ENCODE data around the gene SAE1. TPM values are rescaled to one million over a fixed set of nuclear protein-coding genes. Genes with fewer than 3 reads are reported as not detected.

The SAE1 gene
- total RNA-seq, 1 experiment from 2014 or later, result 314 TPM

GRCh38 chr19:47241919-47242577 lies 111.4 kb downstream of the SAE1 start:
- peaks cover 13% of the 10 kb centered on the region for H3K27me3 ChIP-seq (replicated peaks; ENCODE audit: insufficient read depth, low read depth, low read length, poor library complexity)
- H3K27ac ChIP-seq (ENCODE audit: low read depth, low read length, poor library complexity, severe bottlenecking), result no peak overlapping the region
- CTCF ChIA-PET, result no interaction called here
- BruUV-seq (replicated peaks), result no TSS peak
- no peak overlapping the region for H3K4me3 ChIP-seq (ENCODE audit: low read depth, low read length, poor library complexity, severe bottlenecking)
- intact Hi-C loops (cut with micrococcal nuclease; ENCODE audit: unreplicated experiment), result loop anchor here (5.0 to 10.0 kb wide), 3 partner anchors 87 to 387 kb away; partner anchors contain the start of gene AP2S1
- DNase-seq (ENCODE audit: low spot score), result no peak
- TF ChIP-seq CTCF (conservative IDR thresholded peaks at IDR 0.05; ENCODE audit: low read depth, low read length) (no peak), EZH2 (IDR thresholded peaks at IDR 0.05; ENCODE audit: borderline replicate concordance, low read depth, low read length, poor library complexity, severe bottlenecking) (no peak)
- POLR2A ChIA-PET (ENCODE audit: low non-redundant PET), result no interaction called here
- no peaks in the 10 kb centered on the region for H3K9me3 ChIP-seq (ENCODE audit: low read depth, low read length, poor library complexity, severe bottlenecking)
- peaks cover 15% of the 10 kb centered on the region for H3K4me1 ChIP-seq (ENCODE audit: insufficient read depth, low read length, poor library complexity, severe bottlenecking)
- H3K36me3 ChIP-seq (ENCODE audit: insufficient read depth, low read length, poor library complexity, severe bottlenecking), result no peaks in the 10 kb centered on the region

- POLR2A ChIA-PET (ENCODE audit: low non-redundant PET), result interaction anchor here (0.6 to 0.7 kb wide), 3 partner anchors 31 to 185 kb away, joined by 3 to 6 read pairs (median 4); no protein-coding TSS in a partner anchor
- intact Hi-C loops (cut with micrococcal nuclease; ENCODE audit: unreplicated experiment), result loop anchor here (5.0 to 10.0 kb wide), 3 partner anchors 89 to 389 kb away; partner anchors contain the start of gene AP2S1
- TSS peak; percentile 74 for BruUV-seq (replicated peaks)
- H3K36me3 ChIP-seq (ENCODE audit: insufficient read depth, low read length, poor library complexity, severe bottlenecking), result no peaks in the 10 kb centered on the region
- H3K27ac ChIP-seq (ENCODE audit: low read depth, low read length, poor library complexity, severe bottlenecking), result peak overlapping the region; percentile 91
- DNase-seq (ENCODE audit: low spot score), result no peak
- CTCF ChIA-PET, result interaction anchor here (1.0 to 2.2 kb wide), 3 partner anchors 17 to 33 kb away, joined by 4 to 80 read pairs (median 28); no protein-coding TSS in a partner anchor
- peak overlapping the region; percentile 50 for H3K4me3 ChIP-seq (ENCODE audit: low read depth, low read length, poor library complexity, severe bottlenecking)
- H3K4me1 ChIP-seq (ENCODE audit: insufficient read depth, low read length, poor library complexity, severe bottlenecking), result peaks cover 15% of the 10 kb centered on the region
- no peaks in the 10 kb centered on the region for H3K9me3 ChIP-seq (ENCODE audit: low read depth, low read length, poor library complexity, severe bottlenecking)
- TF ChIP-seq CTCF (conservative IDR thresholded peaks at IDR 0.05; ENCODE audit: low read depth, low read length), result no peak
- TF ChIP-seq EZH2 (IDR thresholded peaks at IDR 0.05; ENCODE audit: borderline replicate concordance, low read depth, low read length, poor library complexity, severe bottlenecking), result no peak
- H3K27me3 ChIP-seq (replicated peaks; ENCODE audit: insufficient read depth, low read depth, low read length, poor library complexity), result peaks cover 13% of the 10 kb centered on the region
Measured at GRCh38 chr19:47243364-47243775, 112.7 kb downstream of the SAE1 start.

GRCh38 chr19:47243776-47244547 lies 113.3 kb downstream of the SAE1 start:
- Histone ChIP-seq H3K4me1 (ENCODE audit: insufficient read depth, low read length, poor library complexity, severe bottlenecking) (peaks cover 15% of the 10 kb centered on the region), H3K27me3 (replicated peaks; ENCODE audit: insufficient read depth, low read depth, low read length, poor library complexity) (peaks cover 13% of the 10 kb centered on the region), H3K36me3 (ENCODE audit: insufficient read depth, low read length, poor library complexity, severe bottlenecking) (no peaks in the 10 kb centered on the region), H3K4me3 (ENCODE audit: low read depth, low read length, poor library complexity, severe bottlenecking) (peak overlapping the region; percentile 50), H3K9me3 (ENCODE audit: low read depth, low read length, poor library complexity, severe bottlenecking) (no peaks in the 10 kb centered on the region), H3K27ac (ENCODE audit: low read depth, low read length, poor library complexity, severe bottlenecking) (peak overlapping the region; percentile 91)
- peak; percentile 97 for DNase-seq (ENCODE audit: low spot score)
- BruUV-seq (replicated peaks), result no TSS peak
- ChIA-PET POLR2A (ENCODE audit: low non-redundant PET) (interaction anchor here (0.5 to 1.0 kb wide), 6 partner anchors 13 to 459 kb away, joined by 3 to 9 read pairs (median 3); partner anchors contain the start of gene CCDC9), CTCF (interaction anchor here (0.5 to 2.2 kb wide), 17 partner anchors 10 to 231 kb away, joined by 3 to 80 read pairs (median 5); partner anchors contain the start of gene CCDC9)
- TF ChIP-seq EZH2 (IDR thresholded peaks at IDR 0.05; ENCODE audit: borderline replicate concordance, low read depth, low read length, poor library complexity, severe bottlenecking), result no peak
- peak; percentile 97 for TF ChIP-seq CTCF (conservative IDR thresholded peaks at IDR 0.05; ENCODE audit: low read depth, low read length)
- intact Hi-C loops (cut with micrococcal nuclease; ENCODE audit: unreplicated experiment), result loop anchor here (1.0 to 10.0 kb wide), 4 partner anchors 34 to 389 kb away; partner anchors contain the start of gene AP2S1
